HL-60 (cell line): ENCODE data around the gene SLC25A48.

Experiments
- DNase-seq, 2 experiments: peaks; one replicate each; pipeline ENCODE4 v3.0.0-alpha.2; 2010 to 2020; ENCODE audit warnings: low read depth in 1 of 2, low spot score in 1 of 2
- H3K27ac ChIP-seq: fragments of 250-450 bp; sonication (Bioruptor Pico); replicated peaks from 2 replicates; pipeline ENCODE4 v1.5.1; 2020; ENCODE audit warnings: mild to moderate bottlenecking, moderate library complexity
- H3K27me3 ChIP-seq: fragments of 250-450 bp; sonication (Bioruptor Pico); 2 replicates; pipeline ENCODE4 v1.5.1; 2021; ENCODE audit warnings: mild to moderate bottlenecking, moderate library complexity; ENCODE audit not compliant: insufficient read depth, poor library complexity, severe bottlenecking
- H3K4me3 ChIP-seq: replicated peaks from 2 replicates; pipeline ENCODE4 v1.5.1; 2011; ENCODE audit warnings: mild to moderate bottlenecking, control low read depth, low read length; ENCODE audit not compliant: insufficient read depth
- GABPA ChIP-seq: IDR thresholded peaks from 2 replicates; pipeline ENCODE4 v1.6.1; 2012; ENCODE audit warnings: low read depth
- POLR2AphosphoS5 ChIP-seq: IDR thresholded peaks from 2 replicates; pipeline ENCODE4 v1.6.1; 2012; ENCODE audit warnings: low read depth
- SPI1 ChIP-seq: IDR thresholded peaks from 2 replicates; pipeline ENCODE4 v1.6.1; 2012; ENCODE audit warnings: low read depth, mild to moderate bottlenecking, borderline replicate concordance
- TF ChIP-seq, protein P1 (sequence below): IDR thresholded peaks from 2 replicates; pipeline ENCODE4 v1.6.1; 2012; ENCODE audit warnings: low read depth; ENCODE audit not compliant: insufficient replicate concordance
- TF ChIP-seq, protein P2 (sequence below): IDR thresholded peaks from one replicate; pipeline ENCODE4 v1.5.1; 2011; ENCODE audit warnings: low read length, control low read depth, inconsistent platforms; ENCODE audit not compliant: insufficient read depth

Gene SLC25A48

DNA sequence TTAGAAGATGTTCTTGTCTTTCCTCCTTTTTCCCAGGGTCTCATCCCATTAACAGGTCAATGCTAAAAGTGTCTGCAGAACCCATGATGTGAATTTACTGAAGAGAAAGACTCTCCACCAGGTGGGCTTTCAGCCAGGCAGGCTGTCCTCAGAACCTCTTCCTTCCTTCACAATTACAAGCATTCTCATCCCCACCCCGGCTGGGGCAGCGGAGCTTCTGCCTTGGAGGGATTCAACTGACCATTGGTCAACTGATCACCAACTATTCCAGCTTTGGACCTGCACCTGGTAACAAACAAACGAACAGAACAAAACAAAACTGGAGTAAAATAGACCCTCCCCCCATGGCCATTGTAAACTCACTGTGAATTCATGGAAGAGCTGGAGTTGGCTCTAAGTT is 48.6 kb downstream of the SLC25A48 start:
- Histone ChIP-seq H3K27me3 (no peaks in the 10 kb centered on the region), H3K4me3 (no peak overlapping the region), H3K27ac (no peak overlapping the region)
- no peak for TF ChIP-seq GABPA
- DNase-seq, result no peak

DNA sequence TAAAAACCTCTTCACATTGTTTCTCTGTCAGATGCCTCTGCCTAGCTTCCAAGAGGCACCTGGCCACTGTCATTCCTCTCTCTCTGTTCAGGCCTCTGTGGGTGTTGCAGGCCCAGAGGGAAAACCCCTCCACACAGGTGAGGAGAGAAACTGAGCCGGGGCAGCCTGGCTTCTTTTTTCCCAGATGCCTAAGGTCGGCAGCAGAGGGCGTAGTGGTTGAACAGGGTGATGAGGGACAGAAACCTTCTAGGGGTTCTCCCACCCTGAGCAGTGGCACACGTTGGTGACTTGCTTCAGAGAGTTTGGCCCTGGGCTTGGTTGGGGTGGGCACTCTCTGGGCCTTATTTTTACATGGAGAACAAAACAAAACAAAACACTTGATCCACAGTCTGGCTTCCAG is 49.0 kb downstream of the SLC25A48 start:
- TF ChIP-seq, protein P1, sequence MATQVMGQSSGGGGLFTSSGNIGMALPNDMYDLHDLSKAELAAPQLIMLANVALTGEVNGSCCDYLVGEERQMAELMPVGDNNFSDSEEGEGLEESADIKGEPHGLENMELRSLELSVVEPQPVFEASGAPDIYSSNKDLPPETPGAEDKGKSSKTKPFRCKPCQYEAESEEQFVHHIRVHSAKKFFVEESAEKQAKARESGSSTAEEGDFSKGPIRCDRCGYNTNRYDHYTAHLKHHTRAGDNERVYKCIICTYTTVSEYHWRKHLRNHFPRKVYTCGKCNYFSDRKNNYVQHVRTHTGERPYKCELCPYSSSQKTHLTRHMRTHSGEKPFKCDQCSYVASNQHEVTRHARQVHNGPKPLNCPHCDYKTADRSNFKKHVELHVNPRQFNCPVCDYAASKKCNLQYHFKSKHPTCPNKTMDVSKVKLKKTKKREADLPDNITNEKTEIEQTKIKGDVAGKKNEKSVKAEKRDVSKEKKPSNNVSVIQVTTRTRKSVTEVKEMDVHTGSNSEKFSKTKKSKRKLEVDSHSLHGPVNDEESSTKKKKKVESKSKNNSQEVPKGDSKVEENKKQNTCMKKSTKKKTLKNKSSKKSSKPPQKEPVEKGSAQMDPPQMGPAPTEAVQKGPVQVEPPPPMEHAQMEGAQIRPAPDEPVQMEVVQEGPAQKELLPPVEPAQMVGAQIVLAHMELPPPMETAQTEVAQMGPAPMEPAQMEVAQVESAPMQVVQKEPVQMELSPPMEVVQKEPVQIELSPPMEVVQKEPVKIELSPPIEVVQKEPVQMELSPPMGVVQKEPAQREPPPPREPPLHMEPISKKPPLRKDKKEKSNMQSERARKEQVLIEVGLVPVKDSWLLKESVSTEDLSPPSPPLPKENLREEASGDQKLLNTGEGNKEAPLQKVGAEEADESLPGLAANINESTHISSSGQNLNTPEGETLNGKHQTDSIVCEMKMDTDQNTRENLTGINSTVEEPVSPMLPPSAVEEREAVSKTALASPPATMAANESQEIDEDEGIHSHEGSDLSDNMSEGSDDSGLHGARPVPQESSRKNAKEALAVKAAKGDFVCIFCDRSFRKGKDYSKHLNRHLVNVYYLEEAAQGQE, result no peak
- Histone ChIP-seq H3K27me3 (no peaks in the 10 kb centered on the region), H3K27ac (no peak overlapping the region), H3K4me3 (no peak overlapping the region)
- no peak for DNase-seq

DNA sequence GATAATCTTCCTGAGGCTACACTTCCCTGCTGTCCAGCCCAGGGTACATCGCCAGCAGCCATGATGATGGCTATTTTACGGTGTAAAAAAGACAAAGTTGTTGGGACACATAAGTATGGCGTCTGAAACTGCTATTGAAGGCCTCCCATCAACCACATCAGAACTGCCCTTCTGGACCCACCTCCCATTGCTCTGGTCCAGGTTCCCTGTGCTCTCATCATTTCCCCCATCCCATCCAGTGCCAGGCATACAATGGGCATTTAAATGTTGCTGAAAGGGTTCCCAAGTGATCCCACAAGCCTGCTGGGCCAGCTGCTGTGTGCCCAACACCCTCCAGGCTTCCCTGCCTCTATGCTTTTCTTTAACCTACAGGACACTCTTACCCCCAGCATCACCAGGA is 50.6 kb downstream of the SLC25A48 start:
- Histone ChIP-seq H3K27me3 (no peaks in the 10 kb centered on the region), H3K4me3 (no peak overlapping the region), H3K27ac (no peak overlapping the region)
- no peak for TF ChIP-seq GABPA
- no peak for TF ChIP-seq POLR2AphosphoS5
- no peak for TF ChIP-seq SPI1
- TF ChIP-seq, protein P1, result no peak
- TF ChIP-seq, protein P2, sequence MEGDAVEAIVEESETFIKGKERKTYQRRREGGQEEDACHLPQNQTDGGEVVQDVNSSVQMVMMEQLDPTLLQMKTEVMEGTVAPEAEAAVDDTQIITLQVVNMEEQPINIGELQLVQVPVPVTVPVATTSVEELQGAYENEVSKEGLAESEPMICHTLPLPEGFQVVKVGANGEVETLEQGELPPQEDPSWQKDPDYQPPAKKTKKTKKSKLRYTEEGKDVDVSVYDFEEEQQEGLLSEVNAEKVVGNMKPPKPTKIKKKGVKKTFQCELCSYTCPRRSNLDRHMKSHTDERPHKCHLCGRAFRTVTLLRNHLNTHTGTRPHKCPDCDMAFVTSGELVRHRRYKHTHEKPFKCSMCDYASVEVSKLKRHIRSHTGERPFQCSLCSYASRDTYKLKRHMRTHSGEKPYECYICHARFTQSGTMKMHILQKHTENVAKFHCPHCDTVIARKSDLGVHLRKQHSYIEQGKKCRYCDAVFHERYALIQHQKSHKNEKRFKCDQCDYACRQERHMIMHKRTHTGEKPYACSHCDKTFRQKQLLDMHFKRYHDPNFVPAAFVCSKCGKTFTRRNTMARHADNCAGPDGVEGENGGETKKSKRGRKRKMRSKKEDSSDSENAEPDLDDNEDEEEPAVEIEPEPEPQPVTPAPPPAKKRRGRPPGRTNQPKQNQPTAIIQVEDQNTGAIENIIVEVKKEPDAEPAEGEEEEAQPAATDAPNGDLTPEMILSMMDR, result no peak
- no peak for DNase-seq

DNA sequence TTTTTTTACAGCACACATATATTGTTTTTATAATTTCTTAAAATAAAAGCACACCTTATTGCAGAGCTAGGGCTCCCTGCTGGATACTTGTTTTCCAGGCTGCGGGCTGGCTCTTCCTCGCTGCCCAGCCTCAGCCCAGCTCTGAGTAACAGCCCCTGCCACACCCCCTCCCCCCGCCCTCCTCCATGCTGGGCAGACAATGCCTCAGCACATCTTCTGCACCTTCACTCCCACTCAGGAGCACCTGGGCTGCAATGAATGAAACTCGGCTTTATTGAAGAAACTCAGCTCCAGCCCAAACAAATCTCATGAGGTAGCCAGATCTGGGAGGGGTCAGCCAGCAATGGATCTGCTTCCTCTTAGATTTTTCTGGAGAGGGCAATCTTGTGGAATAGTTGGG is 51.7 kb downstream of the SLC25A48 start:
- TF ChIP-seq, protein P2, result no peak
- TF ChIP-seq POLR2AphosphoS5 (no peak), GABPA (no peak)
- TF ChIP-seq, protein P1, result no peak
- no peak overlapping the region for H3K27ac ChIP-seq
- no peak overlapping the region for H3K4me3 ChIP-seq
- no peak for DNase-seq
- H3K27me3 ChIP-seq, result no peaks in the 10 kb centered on the region
